ENCODE data around the gene PJA2. TPM values are rescaled to one million over a fixed set of nuclear protein-coding genes. Genes with fewer than 3 reads are reported as not detected.

Gene PJA2
- total RNA-seq, 1 donor: 124 TPM

DNA sequence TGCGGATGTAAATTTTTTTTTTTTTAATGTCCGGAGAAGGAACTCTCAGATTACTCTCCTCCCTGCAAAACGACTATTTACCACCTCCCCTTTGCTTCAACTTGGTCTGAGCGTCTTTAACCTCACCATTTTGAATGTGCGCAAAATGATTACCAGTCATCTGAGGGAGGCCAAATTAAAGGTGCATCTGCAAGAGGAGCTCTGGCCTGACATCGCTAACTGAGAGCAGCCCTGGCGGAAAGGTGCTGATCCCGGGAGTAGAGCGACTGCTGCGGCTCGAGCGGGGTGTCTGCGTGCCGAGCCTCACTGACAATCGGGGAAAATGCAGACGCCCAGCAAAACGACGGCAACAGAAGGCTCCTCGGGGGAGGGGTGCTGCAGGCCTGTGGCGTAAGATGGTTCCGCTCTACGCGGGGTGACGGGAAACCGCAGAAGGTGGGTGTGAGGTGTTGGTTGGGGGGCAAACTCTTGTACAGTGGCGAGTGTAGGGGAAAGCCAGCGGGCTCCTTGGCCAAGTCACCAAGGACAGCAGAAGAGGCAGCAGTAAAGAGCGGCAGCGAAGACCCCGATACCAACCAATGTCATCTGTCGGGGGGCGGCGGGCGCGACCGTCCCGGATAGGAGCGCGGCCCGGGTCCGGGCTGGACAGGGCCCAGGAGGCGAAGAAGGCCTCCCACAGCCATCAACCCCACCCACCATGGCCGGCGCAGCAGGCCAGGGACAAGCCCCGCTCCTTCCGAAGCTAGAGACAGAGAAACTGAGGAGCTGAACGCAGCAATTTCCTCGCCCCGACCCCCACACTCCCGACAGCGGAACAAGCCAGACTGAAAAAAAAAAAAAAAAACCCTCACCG is 557 bp downstream of the PJA2 start:
- peak; percentile 77 for DNase-seq (ENCODE audit: low read depth)
- TF ChIP-seq CTCF (IDR thresholded peaks at IDR 0.05; ENCODE audit: insufficient read depth, low read length): no peak

GRCh38 chr5:109407913-109408312 is 1.9 kb downstream of the PJA2 start:
- peak overlapping the region; percentile 91 for H3K4me3 ChIP-seq (ENCODE audit: low read depth, low read length)
- no peak for DNase-seq (ENCODE audit: low read depth)
- no peak for TF ChIP-seq CTCF (IDR thresholded peaks at IDR 0.05; ENCODE audit: insufficient read depth, low read length)

More for the DNA sequence above, 557 bp downstream of the PJA2 start:
- H3K4me3 ChIP-seq (ENCODE audit: low read depth, low read length): peak overlapping the region; percentile 91

DNA sequence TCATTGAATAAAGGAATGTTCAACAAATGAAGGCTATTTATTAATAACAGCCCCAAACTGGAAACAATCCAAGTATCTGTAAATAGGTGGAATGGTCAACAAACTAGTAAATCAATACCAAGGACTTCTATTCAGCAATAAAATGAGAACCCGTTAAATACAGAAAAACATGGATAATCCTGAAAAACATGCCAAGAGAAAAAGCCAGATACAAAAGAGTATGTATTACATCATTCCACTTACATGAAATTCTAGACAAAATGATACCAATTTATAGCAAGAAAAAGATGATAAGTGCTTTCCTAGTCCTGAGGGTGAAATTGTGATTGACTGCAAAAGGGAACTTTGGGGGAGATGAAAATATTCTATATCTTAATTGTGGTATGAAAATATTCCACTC is 3.1 kb downstream of the PJA2 start:
- peak; percentile 32 for DNase-seq (ENCODE audit: low read depth)
- H3K4me3 ChIP-seq (ENCODE audit: low read depth, low read length): peak overlapping the region; percentile 91
- TF ChIP-seq CTCF (IDR thresholded peaks at IDR 0.05; ENCODE audit: insufficient read depth, low read length): no peak

GRCh38 chr5:109404428-109404960 is 5.3 kb downstream of the PJA2 start:
- no peak for TF ChIP-seq CTCF (IDR thresholded peaks at IDR 0.05; ENCODE audit: insufficient read depth, low read length)
- no peak overlapping the region for H3K4me3 ChIP-seq (ENCODE audit: low read depth, low read length)
- DNase-seq (ENCODE audit: low read depth): no peak

DNA sequence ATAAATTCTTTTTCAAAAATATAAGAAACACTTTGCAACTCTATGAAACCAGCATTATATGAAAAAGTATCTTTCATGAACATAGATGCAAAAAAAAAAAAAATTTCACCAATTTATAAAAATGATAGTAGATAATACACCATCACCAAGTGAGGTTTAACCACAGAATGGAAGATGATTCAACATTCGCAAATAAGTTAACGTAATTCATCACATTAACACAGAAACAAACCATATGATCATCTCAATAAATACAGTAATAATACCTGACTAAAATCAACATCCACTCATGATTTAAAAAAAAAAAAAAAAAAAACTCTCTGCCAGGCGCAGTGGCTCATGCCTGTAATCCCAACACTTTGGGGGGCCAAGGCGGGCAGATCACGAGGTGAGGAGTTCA is 6.3 kb downstream of the PJA2 start:
- H3K4me3 ChIP-seq (ENCODE audit: low read depth, low read length): no peak overlapping the region
- TF ChIP-seq CTCF (IDR thresholded peaks at IDR 0.05; ENCODE audit: insufficient read depth, low read length): no peak
- no peak for DNase-seq (ENCODE audit: low read depth)

- peak; percentile 79 for DNase-seq (ENCODE audit: low read depth)
- no peak overlapping the region for H3K4me3 ChIP-seq (ENCODE audit: low read depth, low read length)
- no peak for TF ChIP-seq CTCF (IDR thresholded peaks at IDR 0.05; ENCODE audit: insufficient read depth, low read length)
Observed at GRCh38 chr5:109399092-109399759, 10.5 kb downstream of the PJA2 start.
